Vagina (tissue), 2 donors: Measurements from ENCODE around the gene MCCC1. TPM values are rescaled to one million over a fixed set of nuclear protein-coding genes. Genes with fewer than 3 reads are reported as not detected.

ENCODE experiments used
- DNase-seq, 2 donors: peaks; one replicate each; pipeline ENCODE4 v3.0.0-alpha.2; 2017; ENCODE audit errors: extremely low spot score in 2 of 2
- H3K27ac ChIP-seq: fragments of 200-600 bp; sonication (generic); one replicate; pipeline ENCODE4 v1.5.1; 2019
- H3K27me3 ChIP-seq: fragments of 200-600 bp; sonication (generic); one replicate; pipeline ENCODE4 v1.5.1; 2019
- H3K36me3 ChIP-seq, 2 donors: fragments of 200-600 bp; sonication (generic); one replicate each; pipeline ENCODE4 v1.5.1; 2017 to 2019
- H3K4me1 ChIP-seq: fragments of 200-600 bp; sonication (generic); one replicate; pipeline ENCODE4 v1.5.1; 2019
- H3K4me3 ChIP-seq, 2 donors: fragments of 200-600 bp; sonication (generic); 1 replicate in 1 of 2; 2 replicates in 1 of 2; pipeline ENCODE4 v1.5.1; 2016 to 2019
- H3K9me3 ChIP-seq: fragments of 200-600 bp; sonication (generic); one replicate; pipeline ENCODE4 v1.5.1; 2019
- CTCF ChIP-seq, 3 experiments: fragments of 450-650 bp in 2 of 3; fragments of 200-600 bp in 1 of 3; sonication (generic) in 1 of 3; IDR thresholded peaks; one replicate each; pipeline ENCODE4 v1.5.1; 2017 to 2019; ENCODE audit warnings: antibody characterized with exemption in 3 of 3, mild to moderate bottlenecking in 2 of 3, moderate library complexity in 2 of 3
- POLR2A ChIP-seq, 2 donors: fragments of 450-650 bp; IDR thresholded peaks; one replicate each; pipeline ENCODE4 v1.6.1; 2017; ENCODE audit warnings: antibody characterized with exemption in 2 of 2, mild to moderate bottlenecking in 2 of 2, moderate library complexity in 2 of 2
- POLR2AphosphoS5 ChIP-seq, 2 donors: sonication (generic); formaldehyde crosslinking; IDR thresholded peaks; one replicate each; pipeline ENCODE4 v1.9.0; 2017; ENCODE audit warnings: antibody characterized with exemption in 2 of 2, mild to moderate bottlenecking in 2 of 2, low read depth in 1 of 2; ENCODE audit not compliant: insufficient read depth in 1 of 2
- intact Hi-C: fragments of 100-400 bp; cut with DNase I; formaldehyde crosslinking; loops from one replicate; pipeline ENCODE4 v1.15.1; 2023
- total RNA-seq: library from RNA; depleted of rRNA; stranded (reverse); fragments of >200 nt; gene quantifications from one replicate; pipeline ENCODE4 v1.2.3, GENCODE V29; 2016

Gene MCCC1
- total RNA-seq, 1 donor from 2014 or later: 47.4 TPM

GRCh38 chr3:182979103-182979673 lies 120.1 kb downstream of the MCCC1 start:
- Histone ChIP-seq H3K9me3 (no peaks in the 10 kb centered on the region), H3K4me1 (peaks cover 29% of the 10 kb centered on the region), H3K36me3 (no peaks in the 10 kb centered on the region), H3K4me3 (peak overlapping the region; percentile 96 to 99), H3K27me3 (no peaks in the 10 kb centered on the region), H3K27ac (peak overlapping the region; percentile 90)
- intact Hi-C loops: no loop called here
- no peak for TF ChIP-seq POLR2A (IDR thresholded peaks at IDR 0.05)
- no peak for TF ChIP-seq CTCF (IDR thresholded peaks at IDR 0.05)
- DNase-seq: no peak

GRCh38 chr3:182978387-182978786 lies 120.9 kb downstream of the MCCC1 start:
- TF ChIP-seq POLR2AphosphoS5 (IDR thresholded peaks at IDR 0.05; ENCODE audit: insufficient read depth in 1 of 2, low read depth in 1 of 2) (no peak), CTCF (IDR thresholded peaks at IDR 0.05) (no peak), POLR2A (IDR thresholded peaks at IDR 0.05) (no peak)
- H3K4me1 ChIP-seq: peaks cover 29% of the 10 kb centered on the region
- H3K4me3 ChIP-seq: peak overlapping the region in 1 of 2 donors; percentile 96
- intact Hi-C loops: no loop called here
- no peak for DNase-seq
- H3K27ac ChIP-seq: no peak overlapping the region
- H3K27me3 ChIP-seq: no peaks in the 10 kb centered on the region
- H3K9me3 ChIP-seq: no peaks in the 10 kb centered on the region
- H3K36me3 ChIP-seq: no peaks in the 10 kb centered on the region

- no peak overlapping the region for H3K27ac ChIP-seq
- H3K36me3 ChIP-seq: no peaks in the 10 kb centered on the region
- H3K4me3 ChIP-seq: no peak overlapping the region
- H3K27me3 ChIP-seq: no peaks in the 10 kb centered on the region
- no peak for DNase-seq
- TF ChIP-seq CTCF (IDR thresholded peaks at IDR 0.05) (no peak), POLR2AphosphoS5 (IDR thresholded peaks at IDR 0.05; ENCODE audit: insufficient read depth in 1 of 2, low read depth in 1 of 2) (no peak), POLR2A (IDR thresholded peaks at IDR 0.05) (no peak)
- peaks cover 32% of the 10 kb centered on the region for H3K4me1 ChIP-seq
- no peaks in the 10 kb centered on the region for H3K9me3 ChIP-seq
- intact Hi-C loops: no loop called here
These were observed 126.2 kb downstream of the MCCC1 start for GRCh38 chr3:182973047-182973446.

GRCh38 chr3:182972387-182972786 lies 126.9 kb downstream of the MCCC1 start:
- Histone ChIP-seq H3K4me3 (no peak overlapping the region), H3K4me1 (peaks cover 38% of the 10 kb centered on the region), H3K9me3 (no peaks in the 10 kb centered on the region), H3K36me3 (no peaks in the 10 kb centered on the region), H3K27ac (no peak overlapping the region), H3K27me3 (no peaks in the 10 kb centered on the region)
- intact Hi-C loops: no loop called here
- TF ChIP-seq CTCF (IDR thresholded peaks at IDR 0.05) (no peak), POLR2A (IDR thresholded peaks at IDR 0.05) (no peak), POLR2AphosphoS5 (IDR thresholded peaks at IDR 0.05; ENCODE audit: insufficient read depth in 1 of 2, low read depth in 1 of 2) (no peak)
- no peak for DNase-seq

- no peaks in the 10 kb centered on the region for H3K9me3 ChIP-seq
- no peaks in the 10 kb centered on the region for H3K27me3 ChIP-seq
- TF ChIP-seq POLR2A (IDR thresholded peaks at IDR 0.05): no peak
- TF ChIP-seq POLR2AphosphoS5 (IDR thresholded peaks at IDR 0.05; ENCODE audit: insufficient read depth in 1 of 2, low read depth in 1 of 2): no peak
- no peak for TF ChIP-seq CTCF (IDR thresholded peaks at IDR 0.05)
- no peak for DNase-seq
- no peak overlapping the region for H3K27ac ChIP-seq
- intact Hi-C loops: no loop called here
- H3K4me1 ChIP-seq: peaks cover 33% of the 10 kb centered on the region
- H3K4me3 ChIP-seq: no peak overlapping the region
- no peaks in the 10 kb centered on the region for H3K36me3 ChIP-seq
These were observed 127.7 kb downstream of the MCCC1 start for GRCh38 chr3:182971637-182972036.
